IPS-15b (cell line): ENCODE data around the gene IFITM5.
A peak's percentile ranks its signal among the peaks of the same experiment; 100 is the strongest.
"Not testable (repeated sequence)": the region's sequence is repeated elsewhere in the genome, so short reads cannot be mapped to it uniquely, and the experiment has no call there.

Source experiments
- H3K27me3 ChIP-seq: one replicate; pipeline ENCODE4 v1.6.1; 2013; ENCODE audit warnings: low read length; ENCODE audit not compliant: control insufficient read depth, insufficient read depth
- H3K36me3 ChIP-seq: one replicate; pipeline ENCODE4 v1.6.1; 2013; ENCODE audit warnings: low read length; ENCODE audit not compliant: control insufficient read depth, insufficient read depth
- H3K4me1 ChIP-seq: one replicate; pipeline ENCODE4 v1.6.1; 2013; ENCODE audit warnings: mild to moderate bottlenecking, low read length; ENCODE audit not compliant: control insufficient read depth, insufficient read depth
- H3K4me3 ChIP-seq: one replicate; pipeline ENCODE4 v1.5.1; 2013; ENCODE audit warnings: low read depth, low read length
- H3K9ac ChIP-seq: one replicate; pipeline ENCODE4 v1.6.1; 2013; ENCODE audit warnings: low read depth, mild to moderate bottlenecking, low read length
- H3K9me3 ChIP-seq: one replicate; pipeline ENCODE4 v1.6.1; 2013; ENCODE audit warnings: mild to moderate bottlenecking, low read length; ENCODE audit not compliant: control insufficient read depth, insufficient read depth

The IFITM5 gene

DNA sequence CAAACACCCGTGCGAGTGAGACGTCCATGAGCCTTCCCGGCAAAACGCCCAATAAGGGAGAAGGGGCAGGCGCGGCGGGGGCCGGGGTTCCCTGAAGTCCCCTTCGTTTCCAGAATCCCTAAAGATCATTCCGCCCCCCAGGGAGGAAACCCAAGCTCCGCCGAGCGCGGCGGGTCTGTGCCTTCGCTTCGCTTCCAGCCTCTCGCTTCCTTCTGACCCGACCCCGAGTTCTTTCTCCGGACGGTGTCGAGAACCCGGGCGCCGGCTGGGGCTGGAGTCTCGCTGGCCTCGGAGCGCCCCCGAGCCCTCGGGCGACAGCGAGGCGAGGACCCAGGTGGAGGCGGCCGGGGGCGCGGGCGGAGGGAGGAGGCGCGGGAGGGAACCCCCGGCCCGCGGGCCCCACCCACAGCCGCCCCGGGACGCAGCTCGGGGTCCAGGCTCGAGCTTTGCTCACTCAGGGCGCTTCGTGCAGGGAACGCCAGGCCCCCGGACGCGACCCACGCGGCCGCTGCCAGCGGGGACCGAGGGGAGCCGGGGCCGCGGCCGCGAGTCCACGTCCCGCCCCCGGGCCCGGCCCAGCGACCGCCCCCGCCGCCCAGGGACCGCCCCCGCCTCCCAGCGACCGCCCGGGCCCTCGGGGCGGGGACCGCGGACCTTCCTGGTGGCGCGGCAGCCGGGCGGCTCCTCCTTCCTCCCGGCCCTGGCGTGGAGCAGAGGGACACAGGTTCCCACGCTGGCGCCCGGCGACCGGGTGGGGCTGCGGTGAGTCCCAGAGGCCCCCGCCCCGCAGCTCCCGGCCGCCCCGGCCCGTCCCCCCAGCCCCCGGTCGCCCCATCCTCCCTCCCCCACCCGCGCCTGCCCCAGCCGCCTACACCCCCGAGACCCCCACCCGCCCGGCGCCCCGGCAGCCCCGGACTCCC lies 10.6 kb downstream of the IFITM5 start, which contains the start of gene PGGHG:
Gene PGGHG (plus strand): TSS at position 649 of the 920 bp plus-strand sequence. CDS start 691 bp downstream, outside the sequence.
- peak within 1 kb of the TSS; percentile 38 for H3K4me3 ChIP-seq
- no peak within 1 kb of the TSS for H3K9ac ChIP-seq

DNA sequence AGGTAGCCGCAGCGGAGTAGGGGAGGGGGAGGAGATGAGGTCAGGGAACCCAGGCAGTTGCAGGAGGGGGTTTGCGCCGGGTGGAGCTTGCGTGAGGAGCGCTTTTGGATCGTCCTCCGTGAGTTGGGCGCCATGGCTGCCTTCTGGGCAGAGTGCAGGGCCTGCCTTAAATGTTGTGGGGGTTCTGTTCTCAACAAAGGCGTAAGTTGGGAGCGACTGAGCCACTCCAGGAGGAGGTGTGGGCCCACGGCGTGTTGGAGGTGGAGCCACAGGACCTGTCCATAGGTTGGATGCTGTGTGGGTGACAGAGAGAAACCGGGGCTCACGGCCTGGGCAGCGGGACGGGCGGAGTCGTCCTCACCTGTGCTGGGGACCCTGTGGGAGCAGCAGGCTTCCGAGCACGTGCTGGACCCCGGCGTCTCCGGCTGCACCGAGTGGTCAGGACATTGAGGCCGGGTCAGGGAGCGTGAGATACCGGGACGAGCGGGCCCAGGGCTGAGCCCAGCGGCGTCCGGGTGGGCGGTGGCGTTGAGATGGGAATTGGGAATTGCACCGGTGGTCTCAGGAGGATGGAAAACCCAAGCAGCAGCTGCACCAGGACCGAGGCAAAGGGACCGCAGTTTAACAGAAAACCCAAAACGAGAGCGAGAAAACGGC lies 11.4 kb downstream of the IFITM5 start:
- H3K27me3 ChIP-seq, result peaks cover 17% of the 10 kb centered on the region
- H3K9me3 ChIP-seq, result no peaks in the 10 kb centered on the region
- H3K4me1 ChIP-seq, result peaks cover 5% of the 10 kb centered on the region
- H3K36me3 ChIP-seq, result peaks cover 23% of the 10 kb centered on the region
- peak overlapping the region; percentile 38 for H3K4me3 ChIP-seq
- no peak overlapping the region for H3K9ac ChIP-seq

More for the DNA sequence above, 10.6 kb downstream of the IFITM5 start, which contains the start of gene PGGHG:
- Histone ChIP-seq H3K4me1 (peaks cover 5% of the 10 kb centered on the region), H3K27me3 (peaks cover 16% of the 10 kb centered on the region), H3K36me3 (peaks cover 30% of the 10 kb centered on the region), H3K9me3 (no peaks in the 10 kb centered on the region)

DNA sequence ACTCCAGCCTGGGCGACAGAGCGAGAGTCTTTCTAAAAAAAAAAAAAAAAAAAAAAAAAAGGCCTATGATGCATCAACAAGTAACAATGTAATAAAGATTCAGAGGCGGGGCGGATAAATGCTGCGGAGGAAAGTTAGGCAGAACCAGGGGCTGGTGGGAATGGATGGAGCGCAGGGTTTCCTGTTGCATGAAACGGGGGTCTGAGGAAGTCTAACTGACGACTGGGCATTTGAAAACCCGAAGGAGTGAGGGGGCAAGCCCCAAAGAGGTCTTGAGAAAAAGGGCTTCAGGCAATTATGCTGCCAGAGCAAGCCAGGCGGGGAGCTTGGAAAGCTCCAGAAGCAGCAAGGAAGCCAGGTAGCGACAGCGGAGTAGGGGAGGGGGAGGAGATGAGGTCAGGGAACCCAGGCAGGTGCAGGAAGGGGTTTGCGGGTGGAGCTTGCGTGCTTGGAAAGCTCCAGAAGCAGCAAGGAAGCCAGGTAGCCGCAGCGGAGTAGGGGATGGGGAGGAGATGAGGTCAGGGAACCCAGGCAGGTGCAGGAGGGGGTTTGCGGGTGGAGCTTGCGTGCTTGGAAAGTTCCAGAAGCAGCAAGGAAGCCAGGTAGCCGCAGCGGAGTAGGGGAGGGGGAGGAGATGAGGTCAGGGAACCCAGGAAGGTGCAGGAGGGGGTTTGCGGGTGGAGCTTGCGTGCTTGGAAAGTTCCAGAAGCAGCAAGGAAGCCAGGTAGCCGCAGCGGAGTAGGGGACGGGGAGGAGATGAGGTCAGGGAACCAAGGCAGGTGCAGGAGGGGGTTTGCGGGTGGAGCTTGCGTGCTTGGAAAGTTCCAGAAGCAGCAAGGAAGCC lies 12.1 kb downstream of the IFITM5 start:
- not testable (repeated sequence) for H3K9ac ChIP-seq, H3K4me1 ChIP-seq, H3K9me3 ChIP-seq
- Histone ChIP-seq H3K4me3 (peak overlapping the region; percentile 38), H3K36me3 (peaks cover 15% of the 10 kb centered on the region), H3K27me3 (peaks cover 24% of the 10 kb centered on the region)

- peaks cover 5% of the 10 kb centered on the region for H3K36me3 ChIP-seq
- H3K4me1 ChIP-seq, result no peaks in the 10 kb centered on the region
- peaks cover 38% of the 10 kb centered on the region for H3K27me3 ChIP-seq
- no peak overlapping the region for H3K9ac ChIP-seq
- no peak overlapping the region for H3K4me3 ChIP-seq
- H3K9me3 ChIP-seq, result no peaks in the 10 kb centered on the region
These were observed 13.5 kb downstream of the IFITM5 start for GRCh38 chr11:285894-286220.

GRCh38 chr11:285021-285893 lies 14.1 kb downstream of the IFITM5 start:
- H3K4me3 ChIP-seq, result no peak overlapping the region
- peaks cover 43% of the 10 kb centered on the region for H3K27me3 ChIP-seq
- H3K9ac ChIP-seq, result no peak overlapping the region
- no peaks in the 10 kb centered on the region for H3K9me3 ChIP-seq
- no peaks in the 10 kb centered on the region for H3K36me3 ChIP-seq
- no peaks in the 10 kb centered on the region for H3K4me1 ChIP-seq

GRCh38 chr11:284105-285020 lies 15.0 kb downstream of the IFITM5 start:
- H3K4me1 ChIP-seq, result no peaks in the 10 kb centered on the region
- H3K9ac ChIP-seq, result no peak overlapping the region
- peaks cover 52% of the 10 kb centered on the region for H3K27me3 ChIP-seq
- no peaks in the 10 kb centered on the region for H3K9me3 ChIP-seq
- no peaks in the 10 kb centered on the region for H3K36me3 ChIP-seq
- H3K4me3 ChIP-seq, result no peak overlapping the region

- Histone ChIP-seq H3K4me3 (no peak overlapping the region), H3K36me3 (no peaks in the 10 kb centered on the region), H3K9me3 (no peaks in the 10 kb centered on the region), H3K27me3 (peaks cover 58% of the 10 kb centered on the region), H3K4me1 (no peaks in the 10 kb centered on the region), H3K9ac (no peak overlapping the region)
These were observed 15.8 kb downstream of the IFITM5 start for GRCh38 chr11:283405-284104.

- Histone ChIP-seq H3K4me3 (no peak overlapping the region), H3K4me1 (no peaks in the 10 kb centered on the region), H3K27me3 (peaks cover 57% of the 10 kb centered on the region), H3K9me3 (no peaks in the 10 kb centered on the region), H3K9ac (no peak overlapping the region), H3K36me3 (no peaks in the 10 kb centered on the region)
These were observed 16.5 kb downstream of the IFITM5 start for GRCh38 chr11:282630-283360.

- H3K9ac ChIP-seq, result no peak overlapping the region
- no peaks in the 10 kb centered on the region for H3K9me3 ChIP-seq
- no peaks in the 10 kb centered on the region for H3K4me1 ChIP-seq
- H3K4me3 ChIP-seq, result no peak overlapping the region
- H3K27me3 ChIP-seq, result peaks cover 54% of the 10 kb centered on the region
- no peaks in the 10 kb centered on the region for H3K36me3 ChIP-seq
These were observed 17.2 kb downstream of the IFITM5 start for GRCh38 chr11:282171-282570.
